Liver (tissue), 9 donors: ENCODE results near the gene MCM6. TPM values are rescaled to one million over a fixed set of nuclear protein-coding genes. Genes with fewer than 3 reads are reported as not detected.

ENCODE experiments used
- DNase-seq: peaks from one replicate; pipeline ENCODE4 v3.0.0-alpha.2; 2017; ENCODE audit warnings: low spot score
- H3K27ac ChIP-seq, 2 donors: one replicate each; pipeline ENCODE4 v1.7.0; 2013; ENCODE audit warnings: inconsistent platforms in 2 of 2, low read length in 2 of 2, control low read depth in 1 of 2, low read depth in 1 of 2, mild to moderate bottlenecking in 1 of 2
- H3K27me3 ChIP-seq, 4 donors: one replicate each; pipeline versions ENCODE4 v1.6.1 to v1.7.0; 2013; ENCODE audit warnings: low read length in 3 of 4, inconsistent platforms in 1 of 4, mild to moderate bottlenecking in 1 of 4, moderate library complexity in 1 of 4; ENCODE audit not compliant: control insufficient read depth in 4 of 4, insufficient read depth in 4 of 4
- H3K36me3 ChIP-seq, 4 donors: one replicate each; pipeline versions ENCODE4 v1.6.1 to v1.7.0; 2013; ENCODE audit warnings: low read length in 3 of 4, mild to moderate bottlenecking in 3 of 4, low read depth in 1 of 4, moderate library complexity in 1 of 4; ENCODE audit not compliant: control insufficient read depth in 4 of 4, insufficient read depth in 3 of 4
- H3K4me1 ChIP-seq, 4 donors: one replicate each; pipeline versions ENCODE4 v1.6.1 to v1.7.0; 2013; ENCODE audit warnings: low read length in 3 of 4, mild to moderate bottlenecking in 3 of 4, moderate library complexity in 1 of 4; ENCODE audit not compliant: control insufficient read depth in 4 of 4, insufficient read depth in 4 of 4
- H3K4me3 ChIP-seq, 3 donors: one replicate each; pipeline versions ENCODE4 v1.6.1 to v1.7.0; 2013; ENCODE audit warnings: low read length in 3 of 3, control low read depth in 1 of 3, low read depth in 1 of 3, mild to moderate bottlenecking in 1 of 3
- H3K9ac ChIP-seq, 2 donors: one replicate each; pipeline ENCODE4 v1.7.0; 2013; ENCODE audit warnings: low read length in 2 of 2, mild to moderate bottlenecking in 2 of 2, moderate library complexity in 2 of 2, control low read depth in 1 of 2, low read depth in 1 of 2
- H3K9me3 ChIP-seq, 4 donors: one replicate each; pipeline versions ENCODE4 v1.6.1 to v1.7.0; 2013; ENCODE audit warnings: low read length in 3 of 4; ENCODE audit not compliant: control insufficient read depth in 4 of 4
- ATF3 ChIP-seq: IDR thresholded peaks from 2 replicates; pipeline ENCODE4 v1.6.1; 2016; ENCODE audit warnings: antibody characterized with exemption
- CTCF ChIP-seq: fragments of 150-350 bp; IDR thresholded peaks from 2 replicates; pipeline ENCODE4 v1.5.1; 2017; ENCODE audit warnings: improper control_type of control experiment, low read depth, low read length; ENCODE audit not compliant: missing input control
- EGR1 ChIP-seq, 2 donors: IDR thresholded peaks; 2 replicates each; pipeline ENCODE4 v1.6.1; 2016 to 2018; ENCODE audit warnings: antibody characterized with exemption in 2 of 2, low read depth in 2 of 2
- FOXA1 ChIP-seq: IDR thresholded peaks from 2 replicates; pipeline ENCODE4 v1.6.1; 2016; ENCODE audit warnings: antibody characterized with exemption
- FOXA2 ChIP-seq: IDR thresholded peaks from 2 replicates; pipeline ENCODE4 v1.6.1; 2016; ENCODE audit warnings: antibody characterized with exemption
- GABPA ChIP-seq, 2 donors: IDR thresholded peaks in 1 of 2; conservative IDR thresholded peaks in 1 of 2; 2 replicates each; pipeline ENCODE4 v1.6.1; 2016; ENCODE audit warnings: antibody characterized with exemption in 2 of 2, mild to moderate bottlenecking in 1 of 2, moderate library complexity in 1 of 2
- HNF4A ChIP-seq, 2 donors: conservative IDR thresholded peaks; 2 replicates each; pipeline ENCODE4 v1.6.1; 2016; ENCODE audit warnings: antibody characterized with exemption in 2 of 2, mild to moderate bottlenecking in 2 of 2
- HNF4G ChIP-seq: IDR thresholded peaks from 2 replicates; pipeline ENCODE4 v1.6.1; 2016; ENCODE audit warnings: antibody characterized with exemption
- JUND ChIP-seq, 2 donors: IDR thresholded peaks; 2 replicates each; pipeline ENCODE4 v1.6.1; 2016; ENCODE audit warnings: antibody characterized with exemption in 2 of 2
- MAX ChIP-seq: IDR thresholded peaks from 2 replicates; pipeline ENCODE4 v1.6.1; 2016; ENCODE audit warnings: antibody characterized with exemption
- NR2F2 ChIP-seq: IDR thresholded peaks from 2 replicates; pipeline ENCODE4 v1.6.1; 2016; ENCODE audit warnings: antibody characterized with exemption
- RAD21 ChIP-seq, 2 donors: IDR thresholded peaks; 2 replicates each; pipeline ENCODE4 v1.6.1; 2016; ENCODE audit warnings: antibody characterized with exemption in 2 of 2, mild to moderate bottlenecking in 2 of 2
- REST ChIP-seq: IDR thresholded peaks from 2 replicates; pipeline ENCODE4 v1.6.1; 2016; ENCODE audit warnings: antibody characterized with exemption, mild to moderate bottlenecking
- RXRA ChIP-seq, 2 donors: IDR thresholded peaks; 2 replicates each; pipeline ENCODE4 v1.6.1; 2017 to 2018; ENCODE audit warnings: antibody characterized with exemption in 2 of 2, mild to moderate bottlenecking in 1 of 2
- SP1 ChIP-seq: IDR thresholded peaks from 2 replicates; pipeline ENCODE4 v1.6.1; 2018; ENCODE audit warnings: antibody characterized with exemption, mild to moderate bottlenecking
- TAF1 ChIP-seq: conservative IDR thresholded peaks from 2 replicates; pipeline ENCODE4 v1.6.1; 2016; ENCODE audit warnings: antibody characterized with exemption, mild to moderate bottlenecking
- YY1 ChIP-seq: IDR thresholded peaks from 2 replicates; pipeline ENCODE4 v1.6.1; 2016; ENCODE audit warnings: antibody characterized with exemption, mild to moderate bottlenecking
- ZBTB33 ChIP-seq: IDR thresholded peaks from 2 replicates; pipeline ENCODE4 v1.6.1; 2016; ENCODE audit warnings: antibody characterized with exemption
- WGBS: extraction: QIAGEN DNeasy Blood & Tissue Kit; methylation state at CpG from one replicate; pipeline ENCODE4 v1.1.7; 2013; 5-methylcytosine and 5-hydroxymethylcytosine counted together
- polyA plus RNA-seq, 2 donors: library from polyadenylated mRNA; stranded (reverse) in 1 of 2; unstranded in 1 of 2; fragments of 200-250 nt in 1 of 2; fragments of >200 nt in 1 of 2; fragmentation: Nextera tagmentation in 1 of 2; extraction: Ambion mirVana in 1 of 2; gene quantifications; one replicate each; pipeline versions ENCODE4 v1.2.1 to v1.2.3, GENCODE V29; 2013 to 2015
- total RNA-seq, 2 donors: library from RNA; depleted of rRNA; stranded (reverse); fragments of >200 nt; gene quantifications; one replicate each; pipeline ENCODE4 v1.2.3, GENCODE V29; 2014
- donor health status: healthy.
- donor health status: healthy.
- donor health status: healthy.
- donor health status: healthy.
- donor health status: healthy.

Gene MCM6
- total and polyA plus RNA-seq, 4 donors: 1.8 to 35.7 (median 2.8) TPM

GRCh38 chr2:135885709-135886108, 9.5 kb upstream of the MCM6 start:
- WGBS: 89% methylated on average over 4 of the region's 4 CpGs
- H3K27me3 ChIP-seq: peaks cover 0 to 6% (median 0%) of the 10 kb centered on the region in 4 donors
- no peaks in the 10 kb centered on the region for H3K36me3 ChIP-seq
- H3K9ac ChIP-seq: no peak overlapping the region
- no peak for TF ChIP-seq FOXA1
- TF ChIP-seq ZBTB33: no peak
- TF ChIP-seq SP1: no peak
- no peak for TF ChIP-seq JUND (IDR thresholded peaks at IDR 0.05)
- no peak for TF ChIP-seq ATF3
- TF ChIP-seq HNF4G: no peak
- no peak for TF ChIP-seq CTCF
- TF ChIP-seq RAD21 (IDR thresholded peaks at IDR 0.05): no peak
- TF ChIP-seq REST: no peak
- no peak for TF ChIP-seq HNF4A (conservative IDR thresholded peaks at IDR 0.05)
- TF ChIP-seq NR2F2: no peak
- TF ChIP-seq TAF1: no peak
- no peak for TF ChIP-seq GABPA (IDR thresholded peaks at IDR 0.05 in 1 of 2, conservative IDR thresholded peaks at IDR 0.05 in 1 of 2)
- TF ChIP-seq YY1: no peak
- no peak for TF ChIP-seq MAX
- no peak for TF ChIP-seq RXRA (IDR thresholded peaks at IDR 0.05)
- TF ChIP-seq FOXA2: no peak
- TF ChIP-seq EGR1 (IDR thresholded peaks at IDR 0.05; ENCODE audit: low read depth in 2 of 2): no peak
- no peaks in the 10 kb centered on the region for H3K9me3 ChIP-seq
- no peak for DNase-seq
- no peaks in the 10 kb centered on the region for H3K4me1 ChIP-seq
- no peak overlapping the region for H3K27ac ChIP-seq
- H3K4me3 ChIP-seq: no peak overlapping the region

GRCh38 chr2:135882415-135882814, 6.2 kb upstream of the MCM6 start:
- 67% methylated on average over 3 of the region's 3 CpGs for WGBS
- Histone ChIP-seq H3K36me3 (no peaks in the 10 kb centered on the region), H3K4me1 (no peaks in the 10 kb centered on the region), H3K27ac (no peak overlapping the region), H3K27me3 (peaks cover 0 to 6% (median 0%) of the 10 kb centered on the region in 4 donors), H3K4me3 (no peak overlapping the region), H3K9me3 (no peaks in the 10 kb centered on the region), H3K9ac (no peak overlapping the region)
- DNase-seq: no peak
- no peak for TF ChIP-seq ZBTB33
- TF ChIP-seq RXRA (IDR thresholded peaks at IDR 0.05): no peak
- no peak for TF ChIP-seq REST
- no peak for TF ChIP-seq JUND (IDR thresholded peaks at IDR 0.05)
- TF ChIP-seq ATF3: no peak
- no peak for TF ChIP-seq FOXA2
- TF ChIP-seq GABPA (IDR thresholded peaks at IDR 0.05 in 1 of 2, conservative IDR thresholded peaks at IDR 0.05 in 1 of 2): no peak
- TF ChIP-seq RAD21 (IDR thresholded peaks at IDR 0.05): no peak
- TF ChIP-seq HNF4G: no peak
